ENCODE measurements around the gene VARS1.
A peak's percentile ranks its signal among the peaks of the same experiment; 100 is the strongest.
"Not testable (repeated sequence)": the region's sequence is repeated elsewhere in the genome, so short reads cannot be mapped to it uniquely, and the experiment has no call there.

Gene VARS1

GRCh38 chr6:31821301-31822035 is 25.9 kb upstream of the VARS1 start:
- peak overlapping the region; percentile 48 for H3K4me3 ChIP-seq (ENCODE audit: extremely low read depth, insufficient read depth, low read length, poor library complexity, severe bottlenecking)
- peak overlapping the region; percentile 92 for H3K27ac ChIP-seq (ENCODE audit: low read depth, low read length, severe bottlenecking)
- H3K4me1 ChIP-seq (ENCODE audit: control insufficient read depth, insufficient read depth, low read length, poor library complexity, severe bottlenecking), result peaks cover 11% of the 10 kb centered on the region
- peaks cover 7% of the 10 kb centered on the region for H3K36me3 ChIP-seq (ENCODE audit: control insufficient read depth, insufficient read depth, low read length)
- no peaks in the 10 kb centered on the region for H3K9me3 ChIP-seq (ENCODE audit: control insufficient read depth, low read length)
- WGBS, 2 experiments (ENCODE audit: insufficient coverage in 2 of 2), result 27 to 29% methylated on average over 16 to 19 of the region's 39 CpGs

- H3K4me3 ChIP-seq (ENCODE audit: extremely low read depth, insufficient read depth, low read length, poor library complexity, severe bottlenecking); H3K27ac ChIP-seq (ENCODE audit: low read depth, low read length, severe bottlenecking); H3K36me3 ChIP-seq (ENCODE audit: control insufficient read depth, insufficient read depth, low read length); H3K4me1 ChIP-seq (ENCODE audit: control insufficient read depth, insufficient read depth, low read length, poor library complexity, severe bottlenecking); H3K9me3 ChIP-seq (ENCODE audit: control insufficient read depth, low read length): not testable (repeated sequence)
- 90 to 100% methylated on average over 1 to 2 of the region's 10 CpGs for WGBS, 2 experiments (ENCODE audit: insufficient coverage in 2 of 2)
These were observed 24.8 kb upstream of the VARS1 start for GRCh38 chr6:31820399-31820798.

- Histone ChIP-seq H3K9me3 (ENCODE audit: control insufficient read depth, low read length) (no peaks in the 10 kb centered on the region), H3K4me1 (ENCODE audit: control insufficient read depth, insufficient read depth, low read length, poor library complexity, severe bottlenecking) (peaks cover 9% of the 10 kb centered on the region), H3K36me3 (ENCODE audit: control insufficient read depth, insufficient read depth, low read length) (peaks cover 7% of the 10 kb centered on the region), H3K4me3 (ENCODE audit: extremely low read depth, insufficient read depth, low read length, poor library complexity, severe bottlenecking) (no peak overlapping the region), H3K27ac (ENCODE audit: low read depth, low read length, severe bottlenecking) (no peak overlapping the region)
These were observed 24.3 kb upstream of the VARS1 start for GRCh38 chr6:31819871-31820299.

GRCh38 chr6:31817929-31818511 is 22.5 kb upstream of the VARS1 start:
- not testable (repeated sequence) for H3K4me1 ChIP-seq (ENCODE audit: control insufficient read depth, insufficient read depth, low read length, poor library complexity, severe bottlenecking); H3K27ac ChIP-seq (ENCODE audit: low read depth, low read length, severe bottlenecking); H3K9me3 ChIP-seq (ENCODE audit: control insufficient read depth, low read length); H3K36me3 ChIP-seq (ENCODE audit: control insufficient read depth, insufficient read depth, low read length)
- 89 to 100% methylated on average over 4 to 5 of the region's 8 CpGs for WGBS, 2 experiments (ENCODE audit: insufficient coverage in 2 of 2)
- H3K4me3 ChIP-seq (ENCODE audit: extremely low read depth, insufficient read depth, low read length, poor library complexity, severe bottlenecking), result peak overlapping the region; percentile 19

- peak overlapping the region; percentile 19 for H3K4me3 ChIP-seq (ENCODE audit: extremely low read depth, insufficient read depth, low read length, poor library complexity, severe bottlenecking)
- H3K27ac ChIP-seq (ENCODE audit: low read depth, low read length, severe bottlenecking); H3K4me1 ChIP-seq (ENCODE audit: control insufficient read depth, insufficient read depth, low read length, poor library complexity, severe bottlenecking); H3K9me3 ChIP-seq (ENCODE audit: control insufficient read depth, low read length); H3K36me3 ChIP-seq (ENCODE audit: control insufficient read depth, insufficient read depth, low read length): not testable (repeated sequence)
- WGBS, 2 experiments (ENCODE audit: insufficient coverage in 2 of 2), result 93 to 95% methylated on average over 3 to 6 of the region's 37 CpGs
These were observed 21.8 kb upstream of the VARS1 start for GRCh38 chr6:31817133-31817928.

- H3K27ac ChIP-seq (ENCODE audit: low read depth, low read length, severe bottlenecking), result peak within 1 kb of the TSS; percentile 99
- WGBS, 2 experiments (ENCODE audit: insufficient coverage in 2 of 2), result 1 to 2% methylated on average over 30 to 48 of the region's 56 CpGs
- peak within 1 kb of the TSS; percentile 45 for H3K4me3 ChIP-seq (ENCODE audit: extremely low read depth, insufficient read depth, low read length, poor library complexity, severe bottlenecking)
- H3K4me1 ChIP-seq (ENCODE audit: control insufficient read depth, insufficient read depth, low read length, poor library complexity, severe bottlenecking), result peaks cover 9% of the 10 kb centered on the region
- no peaks in the 10 kb centered on the region for H3K9me3 ChIP-seq (ENCODE audit: control insufficient read depth, low read length)
- H3K36me3 ChIP-seq (ENCODE audit: control insufficient read depth, insufficient read depth, low read length), result peaks cover 7% of the 10 kb centered on the region
These were observed 19.7 kb upstream of the VARS1 start, which contains the start of the genes HSPA1A and HSPA1L for GRCh38 chr6:31815025-31815838. Gene HSPA1A, plus strand, starts transcription at chr6:31815543. Its CDS starts 214 bp downstream, at chr6:31815757. Gene HSPA1L, minus strand, starts transcription at chr6:31815283. Its CDS starts 3,311 bp downstream, at chr6:31811972.

- peaks cover 9% of the 10 kb centered on the region for H3K4me1 ChIP-seq (ENCODE audit: control insufficient read depth, insufficient read depth, low read length, poor library complexity, severe bottlenecking)
- H3K9me3 ChIP-seq (ENCODE audit: control insufficient read depth, low read length), result no peaks in the 10 kb centered on the region
- H3K27ac ChIP-seq (ENCODE audit: low read depth, low read length, severe bottlenecking), result peak overlapping the region; percentile 99
- H3K4me3 ChIP-seq (ENCODE audit: extremely low read depth, insufficient read depth, low read length, poor library complexity, severe bottlenecking), result peak overlapping the region; percentile 45
- 0 to 3% methylated on average over 9 of the region's 13 CpGs for WGBS, 2 experiments (ENCODE audit: insufficient coverage in 2 of 2)
- H3K36me3 ChIP-seq (ENCODE audit: control insufficient read depth, insufficient read depth, low read length), result peaks cover 7% of the 10 kb centered on the region
These were observed 19.1 kb upstream of the VARS1 start for GRCh38 chr6:31814677-31815024.

- peaks cover 4% of the 10 kb centered on the region for H3K4me1 ChIP-seq (ENCODE audit: control insufficient read depth, insufficient read depth, low read length, poor library complexity, severe bottlenecking)
- H3K4me3 ChIP-seq (ENCODE audit: extremely low read depth, insufficient read depth, low read length, poor library complexity, severe bottlenecking), result no peak overlapping the region
- peaks cover 2% of the 10 kb centered on the region for H3K36me3 ChIP-seq (ENCODE audit: control insufficient read depth, insufficient read depth, low read length)
- no peaks in the 10 kb centered on the region for H3K9me3 ChIP-seq (ENCODE audit: control insufficient read depth, low read length)
- peak overlapping the region; percentile 99 for H3K27ac ChIP-seq (ENCODE audit: low read depth, low read length, severe bottlenecking)
- WGBS, 2 experiments (ENCODE audit: insufficient coverage in 2 of 2), result 89 to 100% methylated on average over 5 to 6 of the region's 7 CpGs
These were observed 17.9 kb upstream of the VARS1 start for GRCh38 chr6:31813465-31813849.

- Histone ChIP-seq H3K36me3 (ENCODE audit: control insufficient read depth, insufficient read depth, low read length) (no peaks in the 10 kb centered on the region), H3K4me1 (ENCODE audit: control insufficient read depth, insufficient read depth, low read length, poor library complexity, severe bottlenecking) (peaks cover 4% of the 10 kb centered on the region)
These were observed 16.1 kb upstream of the VARS1 start for GRCh38 chr6:31811645-31812044.

GRCh38 chr6:31808599-31808998 is 13.0 kb upstream of the VARS1 start:
- not testable (repeated sequence) for H3K36me3 ChIP-seq (ENCODE audit: control insufficient read depth, insufficient read depth, low read length); H3K9me3 ChIP-seq (ENCODE audit: control insufficient read depth, low read length); H3K4me1 ChIP-seq (ENCODE audit: control insufficient read depth, insufficient read depth, low read length, poor library complexity, severe bottlenecking); H3K27ac ChIP-seq (ENCODE audit: low read depth, low read length, severe bottlenecking); H3K4me3 ChIP-seq (ENCODE audit: extremely low read depth, insufficient read depth, low read length, poor library complexity, severe bottlenecking)
- WGBS, 2 experiments (ENCODE audit: insufficient coverage in 2 of 2), result 86 to 97% methylated on average over 7 of the region's 10 CpGs

More at GRCh38 chr6:31811645-31812044, 16.1 kb upstream of the VARS1 start:
- 97 to 99% methylated on average over 12 of the region's 12 CpGs for WGBS, 2 experiments (ENCODE audit: insufficient coverage in 2 of 2)
- Histone ChIP-seq H3K4me3 (ENCODE audit: extremely low read depth, insufficient read depth, low read length, poor library complexity, severe bottlenecking) (no peak overlapping the region), H3K27ac (ENCODE audit: low read depth, low read length, severe bottlenecking) (no peak overlapping the region), H3K9me3 (ENCODE audit: control insufficient read depth, low read length) (no peaks in the 10 kb centered on the region)
